Left lung (tissue), 10 donors: ENCODE results near the gene RNLS. TPM values are rescaled to one million over a fixed set of nuclear protein-coding genes. Genes with fewer than 3 reads are reported as not detected.
"Not testable (repeated sequence)": the region's sequence is repeated elsewhere in the genome, so short reads cannot be mapped to it uniquely, and the experiment has no call there.

Experiments used
- ATAC-seq: fragments of 200-7000 bp; cut with Tn5 transposase; one replicate; pipeline ENCODE4 v1.9.1; 2020; ENCODE audit warnings: moderate library complexity
- DNase-seq, 4 donors: peaks; one replicate each; pipeline ENCODE4 v3.0.0-alpha.2; 2013 to 2020
- H3K27ac ChIP-seq, 2 donors: fragments of 200-600 bp; sonication (generic) in 1 of 2; one replicate each; pipeline versions ENCODE4 v1.5.0 to v1.8.0; 2020 to 2021
- H3K27me3 ChIP-seq, 2 donors: fragments of 200-600 bp; sonication (generic) in 1 of 2; one replicate each; pipeline versions ENCODE4 v1.5.0 to v1.8.0; 2020 to 2021
- H3K36me3 ChIP-seq, 2 donors: fragments of 200-600 bp; sonication (generic) in 1 of 2; one replicate each; pipeline versions ENCODE4 v1.5.0 to v1.8.0; 2020 to 2021
- H3K4me1 ChIP-seq, 2 donors: fragments of 200-600 bp; one replicate each; pipeline ENCODE4 v1.8.0; 2021
- H3K4me3 ChIP-seq, 2 donors: fragments of 200-600 bp; sonication (generic) in 1 of 2; one replicate each; pipeline versions ENCODE4 v1.5.0 to v1.8.0; 2020 to 2021; ENCODE audit warnings: mild to moderate bottlenecking in 1 of 2
- H3K9me3 ChIP-seq, 2 donors: fragments of 200-600 bp; sonication (generic) in 1 of 2; one replicate each; pipeline versions ENCODE4 v1.5.0 to v1.8.0; 2020 to 2021
- intact Hi-C, 2 donors: fragments of 100-400 bp; cut with DNase I; formaldehyde crosslinking; loops; one replicate each; pipeline versions ENCODE4 v1.11.2 to v1.14.2; 2022
- polyA plus RNA-seq, 6 donors: library from polyadenylated mRNA; unstranded; fragments of 120-200 nt; gene quantifications; one replicate each; pipeline ENCODE4 v1.2.1, GENCODE V29; 2013; ENCODE audit not compliant: insufficient read length in 6 of 6
- total RNA-seq, 2 donors: library from RNA; stranded (reverse); fragmentation: NEBNext Ultra II Directional; extraction: Animal tissue kit (Norgen Biotek cat#: 25700); gene quantifications; one replicate each; pipeline ENCODE4 v1.2.1, GENCODE V29; 2021
- TF ChIP-seq, protein P1 (sequence below), 2 donors: fragments of 200-600 bp; sonication (generic) in 1 of 2; IDR thresholded peaks; one replicate each; pipeline versions ENCODE4 v1.5.0 to v1.8.0; 2021; ENCODE audit warnings: antibody characterized with exemption in 2 of 2
- donor health status: DM: no; HTN: yes; CAD: no.
- donor health status: DM: no; HTN: no; CAD: no.

RNLS gene
- total and polyA plus RNA-seq, 8 donors: 4.1 to 8.8 (median 5.2) TPM

DNA sequence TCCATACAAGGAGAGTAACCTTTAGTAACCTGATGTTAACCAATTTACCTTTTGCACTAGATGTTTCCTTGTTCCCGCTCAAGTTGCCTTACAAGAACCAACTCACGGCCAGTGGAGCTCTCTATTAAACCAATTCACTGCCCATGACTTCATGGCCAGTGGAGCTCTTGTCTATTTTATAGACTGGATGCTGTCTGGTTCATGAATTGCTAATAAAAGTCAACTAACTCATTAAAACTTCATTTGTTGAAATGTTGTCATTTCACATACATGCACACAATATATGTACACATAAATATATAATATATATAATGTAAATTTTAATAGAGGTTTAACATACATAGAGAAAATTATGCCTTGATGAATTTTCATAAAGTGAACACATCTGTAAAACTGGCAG lies 216.3 kb downstream of the RNLS start:
- ATAC-seq: no peak
- no peak overlapping the region for H3K27ac ChIP-seq
- H3K36me3 ChIP-seq: no peaks in the 10 kb centered on the region
- H3K4me3 ChIP-seq: no peak overlapping the region
- no peaks in the 10 kb centered on the region for H3K4me1 ChIP-seq
- TF ChIP-seq, protein P1, sequence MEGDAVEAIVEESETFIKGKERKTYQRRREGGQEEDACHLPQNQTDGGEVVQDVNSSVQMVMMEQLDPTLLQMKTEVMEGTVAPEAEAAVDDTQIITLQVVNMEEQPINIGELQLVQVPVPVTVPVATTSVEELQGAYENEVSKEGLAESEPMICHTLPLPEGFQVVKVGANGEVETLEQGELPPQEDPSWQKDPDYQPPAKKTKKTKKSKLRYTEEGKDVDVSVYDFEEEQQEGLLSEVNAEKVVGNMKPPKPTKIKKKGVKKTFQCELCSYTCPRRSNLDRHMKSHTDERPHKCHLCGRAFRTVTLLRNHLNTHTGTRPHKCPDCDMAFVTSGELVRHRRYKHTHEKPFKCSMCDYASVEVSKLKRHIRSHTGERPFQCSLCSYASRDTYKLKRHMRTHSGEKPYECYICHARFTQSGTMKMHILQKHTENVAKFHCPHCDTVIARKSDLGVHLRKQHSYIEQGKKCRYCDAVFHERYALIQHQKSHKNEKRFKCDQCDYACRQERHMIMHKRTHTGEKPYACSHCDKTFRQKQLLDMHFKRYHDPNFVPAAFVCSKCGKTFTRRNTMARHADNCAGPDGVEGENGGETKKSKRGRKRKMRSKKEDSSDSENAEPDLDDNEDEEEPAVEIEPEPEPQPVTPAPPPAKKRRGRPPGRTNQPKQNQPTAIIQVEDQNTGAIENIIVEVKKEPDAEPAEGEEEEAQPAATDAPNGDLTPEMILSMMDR (IDR thresholded peaks at IDR 0.05): no peak
- no peak for DNase-seq
- H3K9me3 ChIP-seq: peaks cover 0 to 3% of the 10 kb centered on the region in 2 donors
- H3K27me3 ChIP-seq: no peaks in the 10 kb centered on the region
- intact Hi-C loops: no loop called here

DNA sequence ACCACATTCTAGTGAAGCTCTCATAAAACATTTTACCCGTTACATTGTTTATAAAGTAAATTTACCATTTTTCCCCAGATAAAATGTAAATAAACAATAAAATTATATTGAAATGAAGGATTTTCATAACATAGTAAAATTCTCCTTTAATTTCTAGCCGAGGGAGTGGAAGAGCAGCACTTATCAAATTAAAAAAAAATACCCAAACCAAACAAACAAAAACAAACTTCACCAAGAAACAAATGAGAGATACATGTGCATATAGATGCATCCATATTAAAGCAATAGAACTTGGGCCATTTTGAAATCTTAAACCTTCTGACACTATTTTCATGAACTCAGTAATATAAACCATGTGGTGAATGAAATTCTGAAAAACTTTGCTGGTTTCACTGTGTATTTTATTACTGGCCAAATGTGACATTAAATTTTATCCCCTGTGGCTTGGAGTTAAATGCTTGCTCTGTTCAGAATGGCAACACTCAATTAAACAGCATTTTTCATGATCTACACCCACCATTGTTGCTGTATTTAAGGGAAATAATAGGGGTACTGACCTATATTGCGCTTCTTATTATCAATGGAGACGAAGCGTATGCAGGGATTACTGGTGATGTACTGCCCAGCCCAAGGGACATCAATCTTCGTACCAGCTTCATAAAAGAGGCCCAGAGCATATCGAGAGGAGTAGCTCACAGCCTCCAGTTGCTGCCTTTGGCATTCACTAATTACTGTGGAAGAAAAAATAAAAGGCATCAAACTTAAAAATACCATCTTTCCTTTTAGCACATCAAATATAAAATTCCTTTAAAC lies 220.9 kb downstream of the RNLS start:
- no peaks in the 10 kb centered on the region for H3K27me3 ChIP-seq
- TF ChIP-seq, protein P1 (IDR thresholded peaks at IDR 0.05): no peak
- intact Hi-C loops: no loop called here

DNA sequence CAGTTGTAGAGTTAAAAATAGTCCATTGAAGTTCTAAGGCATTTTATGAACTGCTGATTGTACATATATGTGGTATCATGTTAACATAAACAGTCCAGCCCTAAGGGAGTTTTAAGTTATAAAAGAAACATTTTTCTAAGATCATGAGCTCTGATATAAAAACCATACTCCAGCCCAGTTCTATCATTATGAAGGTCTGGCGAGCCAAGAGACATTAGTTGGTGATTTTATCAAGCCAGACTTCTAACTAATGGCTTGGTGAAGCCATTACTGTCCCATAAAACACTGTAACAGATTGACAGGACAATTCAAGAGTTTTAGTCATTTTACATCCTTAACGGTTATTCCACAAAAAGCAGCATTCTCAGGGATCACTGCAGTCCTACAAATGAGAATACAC lies 221.6 kb downstream of the RNLS start:
- intact Hi-C loops: no loop called here
- no peaks in the 10 kb centered on the region for H3K27me3 ChIP-seq
- no peak for DNase-seq

More for the DNA sequence above, 220.9 kb downstream of the RNLS start:
- Histone ChIP-seq H3K27ac (no peak overlapping the region), H3K4me3 (no peak overlapping the region), H3K4me1 (no peaks in the 10 kb centered on the region), H3K36me3 (no peaks in the 10 kb centered on the region), H3K9me3 (no peaks in the 10 kb centered on the region)
- no peak for ATAC-seq
- DNase-seq: no peak

DNA sequence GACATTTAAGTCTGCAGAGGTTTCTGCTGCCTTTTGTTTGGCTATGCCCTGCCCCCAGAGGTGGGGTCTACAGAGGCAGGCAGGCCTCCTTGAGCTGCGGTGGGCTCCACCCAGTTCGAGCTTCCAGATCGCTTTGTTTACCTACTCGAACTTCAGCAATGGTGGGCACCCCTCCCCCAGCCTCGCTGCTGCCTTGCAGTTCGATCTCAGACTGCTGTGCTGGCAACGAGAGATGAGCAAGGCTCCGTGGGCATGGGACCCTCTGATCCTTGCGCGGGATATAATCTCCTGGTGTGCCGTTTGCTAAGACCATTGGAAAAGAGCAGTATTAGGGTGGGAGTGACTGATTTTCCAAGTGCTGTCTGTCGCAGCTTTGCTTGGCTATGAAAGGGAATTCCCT lies 227.4 kb downstream of the RNLS start:
- DNase-seq, H3K4me1 ChIP-seq, ATAC-seq, H3K27ac ChIP-seq, H3K36me3 ChIP-seq, intact Hi-C loops, H3K4me3 ChIP-seq, H3K9me3 ChIP-seq, H3K27me3 ChIP-seq: not testable (repeated sequence)

More for the DNA sequence above, 221.6 kb downstream of the RNLS start:
- H3K27ac ChIP-seq: no peak overlapping the region
- H3K9me3 ChIP-seq: no peaks in the 10 kb centered on the region
- H3K36me3 ChIP-seq: no peaks in the 10 kb centered on the region
- ATAC-seq: no peak
- no peak overlapping the region for H3K4me3 ChIP-seq
- no peaks in the 10 kb centered on the region for H3K4me1 ChIP-seq
- TF ChIP-seq, protein P1 (IDR thresholded peaks at IDR 0.05): no peak

DNA sequence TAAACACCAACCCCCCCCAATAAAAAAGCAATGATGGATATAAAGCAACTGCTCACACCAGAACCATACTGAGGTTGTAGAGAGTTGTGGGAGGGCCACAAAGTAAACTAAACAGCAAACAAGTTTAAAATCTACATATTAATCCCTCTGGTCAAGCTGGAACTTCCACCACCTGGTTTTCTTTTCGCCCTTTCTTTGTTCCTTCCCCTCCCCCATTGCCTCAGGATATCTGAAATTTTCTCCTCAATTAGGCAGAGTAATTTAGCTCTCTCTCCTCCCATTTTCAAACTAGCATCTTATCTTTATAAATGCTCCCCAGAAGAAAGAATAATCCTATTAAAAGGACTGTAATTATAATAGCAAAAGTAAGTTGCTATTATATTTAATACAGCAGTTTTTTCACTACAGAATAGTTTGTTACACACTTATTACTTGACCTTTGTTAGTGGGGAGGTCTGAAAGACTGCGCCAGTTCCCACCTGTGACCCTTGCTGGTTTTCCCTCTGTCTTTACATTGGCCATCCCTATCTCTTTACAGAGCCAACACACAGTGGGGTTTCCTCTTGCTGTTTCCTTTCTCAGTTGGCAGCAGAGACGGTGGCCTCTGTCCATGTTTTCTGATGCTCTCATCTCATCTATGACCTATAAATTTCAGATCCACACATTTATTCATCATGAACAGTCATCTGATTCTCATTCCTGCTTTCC lies 235.4 kb downstream of the RNLS start:
- H3K4me3 ChIP-seq: no peak overlapping the region
- DNase-seq (no peak), ATAC-seq (no peak)
- no peaks in the 10 kb centered on the region for H3K36me3 ChIP-seq
- no peaks in the 10 kb centered on the region for H3K4me1 ChIP-seq
- peaks cover 0 to 2% of the 10 kb centered on the region in 2 donors for H3K9me3 ChIP-seq
- intact Hi-C loops: no loop called here
- H3K27ac ChIP-seq: no peak overlapping the region
- no peaks in the 10 kb centered on the region for H3K27me3 ChIP-seq
- TF ChIP-seq, protein P1 (IDR thresholded peaks at IDR 0.05): no peak
